Testis (tissue), 2 donors: Measurements from ENCODE around the gene RASSF1.

ENCODE experiments used
- CTCF ChIP-seq, 3 experiments: fragments of 450-650 bp in 2 of 3; fragments of 200-600 bp in 1 of 3; sonication (generic) in 1 of 3; IDR thresholded peaks; one replicate each; pipeline ENCODE4 v1.5.1; 2016 to 2019; ENCODE audit warnings: antibody characterized with exemption in 3 of 3, mild to moderate bottlenecking in 2 of 3, moderate library complexity in 1 of 3
- POLR2A ChIP-seq: fragments of 450-650 bp; IDR thresholded peaks from one replicate; pipeline ENCODE4 v1.6.1; 2017; ENCODE audit warnings: antibody characterized with exemption, mild to moderate bottlenecking, moderate library complexity

GRCh38 chr3:50294089-50294488 lies 46.5 kb downstream of the RASSF1 start:
- TF ChIP-seq CTCF (IDR thresholded peaks at IDR 0.05) = no peak
- no peak for TF ChIP-seq POLR2A
